Mucosa of descending colon (tissue), 3 donors: Measurements from ENCODE around the gene RASL12. TPM values are rescaled to one million over a fixed set of nuclear protein-coding genes. Genes with fewer than 3 reads are reported as not detected.
A peak's percentile ranks its signal among the peaks of the same experiment; 100 is the strongest.

ENCODE experiments used
- ATAC-seq: fragments of 200-7000 bp; cut with Tn5 transposase; one replicate; pipeline ENCODE4 v1.9.1; 2020; ENCODE audit warnings: mild to moderate bottlenecking, moderate library complexity
- DNase-seq, 3 donors: peaks; one replicate each; pipeline ENCODE4 v3.0.0-alpha.2; 2020
- H3K36me3 ChIP-seq: fragments of 200-600 bp; one replicate; pipeline ENCODE4 v1.8.0; 2021; ENCODE audit warnings: low read depth, mild to moderate bottlenecking
- H3K4me1 ChIP-seq: fragments of 200-600 bp; one replicate; pipeline ENCODE4 v1.8.0; 2021; ENCODE audit warnings: low read depth, mild to moderate bottlenecking
- H3K4me3 ChIP-seq: fragments of 200-600 bp; one replicate; pipeline ENCODE4 v1.8.0; 2021; ENCODE audit warnings: mild to moderate bottlenecking
- H3K9me3 ChIP-seq: fragments of 200-600 bp; one replicate; pipeline ENCODE4 v1.8.0; 2021; ENCODE audit warnings: mild to moderate bottlenecking
- CTCF ChIP-seq: fragments of 200-600 bp; IDR thresholded peaks from one replicate; pipeline ENCODE4 v1.8.0; 2022; ENCODE audit warnings: antibody characterized with exemption, mild to moderate bottlenecking
- intact Hi-C, 2 donors: fragments of 100-400 bp; cut with DNase I in 1 of 2; cut with micrococcal nuclease in 1 of 2; formaldehyde crosslinking; loops; one replicate each; pipeline versions ENCODE4 v1.11.0 to v1.11.1; 2022; cut with DNase I, micrococcal nuclease
- total RNA-seq, 3 donors: library from RNA; stranded (reverse); fragmentation: NEBNext Ultra II Directional in 2 of 3; extraction: Animal tissue kit (Norgen Biotek cat#: 25700) in 2 of 3; gene quantifications; one replicate each; pipeline versions ENCODE4 v1.2.1 to v1.2.4, GENCODE V29; 2021 to 2023
- donor health status: DM: no; HTN: no; CAD: no; lungs with moderate emphysema.
- donor health status: DM: no; HTN: no; CAD: no.
- donor health status: DM: no; HTN: yes; CAD: no.

RASL12 gene
- total RNA-seq, 3 donors from 2014 or later = 2.7 to 29.7 (median 8.4) TPM

GRCh38 chr15:65072617-65073016, 4.8 kb upstream of the RASL12 start:
- H3K4me1 ChIP-seq = no peaks in the 10 kb centered on the region
- no peak for DNase-seq
- intact Hi-C loops = no loop called here

GRCh38 chr15:65072027-65072426, 4.2 kb upstream of the RASL12 start:
- ATAC-seq (no peak), DNase-seq (no peak)
- intact Hi-C loops = no loop called here
- Histone ChIP-seq H3K9me3 (no peaks in the 10 kb centered on the region), H3K4me1 (no peaks in the 10 kb centered on the region), H3K4me3 (no peak overlapping the region), H3K36me3 (no peaks in the 10 kb centered on the region)
- TF ChIP-seq CTCF = no peak

More at GRCh38 chr15:65072617-65073016, 4.8 kb upstream of the RASL12 start:
- no peak for ATAC-seq
- no peaks in the 10 kb centered on the region for H3K9me3 ChIP-seq
- TF ChIP-seq CTCF = no peak
- no peaks in the 10 kb centered on the region for H3K36me3 ChIP-seq
- H3K4me3 ChIP-seq = no peak overlapping the region

- no peaks in the 10 kb centered on the region for H3K9me3 ChIP-seq
- ATAC-seq = peak; percentile 5
- no peak for DNase-seq
- intact Hi-C loops = no loop called here
- H3K36me3 ChIP-seq = no peaks in the 10 kb centered on the region
- H3K4me3 ChIP-seq = no peak overlapping the region
- no peaks in the 10 kb centered on the region for H3K4me1 ChIP-seq
- no peak for TF ChIP-seq CTCF
These were observed 3.6 kb upstream of the RASL12 start for GRCh38 chr15:65071381-65071811.

GRCh38 chr15:65069779-65070546, 2.2 kb upstream of the RASL12 start:
- Histone ChIP-seq H3K4me3 (no peak overlapping the region), H3K4me1 (no peaks in the 10 kb centered on the region), H3K9me3 (no peaks in the 10 kb centered on the region), H3K36me3 (no peaks in the 10 kb centered on the region)
- no peak for ATAC-seq
- TF ChIP-seq CTCF = no peak
- intact Hi-C loops = no loop called here
- no peak for DNase-seq

GRCh38 chr15:65069179-65069578, 1.4 kb upstream of the RASL12 start:
- no peaks in the 10 kb centered on the region for H3K36me3 ChIP-seq
- ATAC-seq (peak; percentile 63), DNase-seq (peak in 1 of 3 donors; percentile 59)
- no peaks in the 10 kb centered on the region for H3K4me1 ChIP-seq
- H3K4me3 ChIP-seq = no peak overlapping the region
- no peak for TF ChIP-seq CTCF
- intact Hi-C loops = no loop called here
- no peaks in the 10 kb centered on the region for H3K9me3 ChIP-seq
